ENCODE data around the gene RHOBTB3.

The RHOBTB3 gene

GRCh38 chr5:95791751-95792150 is 60.6 kb downstream of the RHOBTB3 start:
- no peak for TF ChIP-seq CTCF (conservative IDR thresholded peaks at IDR 0.05; ENCODE audit: low read length)
- TF ChIP-seq EZH2phosphoT487 (IDR thresholded peaks at IDR 0.05; ENCODE audit: borderline replicate concordance), result no peak
- Histone ChIP-seq H3K36me3 (ENCODE audit: insufficient read depth, low read length) (peaks cover 71% of the 10 kb centered on the region; the same call in 1 of the 2 replicates), H2AFZ (ENCODE audit: low read length) (no peak overlapping the region)

GRCh38 chr5:95794070-95794516 is 63.0 kb downstream of the RHOBTB3 start:
- H3K9me3 ChIP-seq (ENCODE audit: insufficient read depth, low read depth, low read length), result no peaks in the 10 kb centered on the region
- no peaks in the 10 kb centered on the region for H3K27me3 ChIP-seq (ENCODE audit: insufficient read depth, low read length, poor library complexity, severe bottlenecking)
- no peaks in the 10 kb centered on the region for H3K4me1 ChIP-seq (ENCODE audit: insufficient read depth, low read length, poor library complexity, severe bottlenecking)
- no peak overlapping the region for H3K4me2 ChIP-seq (ENCODE audit: low read depth, low read length, poor library complexity, severe bottlenecking)
- peaks cover 58% of the 10 kb centered on the region; the same call in 1 of the 2 replicates for H3K36me3 ChIP-seq (ENCODE audit: insufficient read depth, low read length)
- no peaks in the 10 kb centered on the region for H3K79me2 ChIP-seq (ENCODE audit: insufficient read depth, low read length)
- no peaks in the 10 kb centered on the region for H3K9me2 ChIP-seq (replicated peaks; ENCODE audit: low read depth, low read length)
- TF ChIP-seq CTCF (conservative IDR thresholded peaks at IDR 0.05; ENCODE audit: low read length), result no peak
- TF ChIP-seq EZH2phosphoT487 (IDR thresholded peaks at IDR 0.05; ENCODE audit: borderline replicate concordance), result no peak
- no peak overlapping the region for H2AFZ ChIP-seq (ENCODE audit: low read length)
- H3K4me3 ChIP-seq (ENCODE audit: low read length, poor library complexity, severe bottlenecking), result no peak overlapping the region
- 0 out of 2 replicates have a peak, but pooled peaks cover 3% of the 10 kb centered on the region for H3F3A ChIP-seq (ENCODE audit: low read depth)
- H4K20me1 ChIP-seq (ENCODE audit: insufficient read depth, low read length, poor library complexity, severe bottlenecking), result no peaks in the 10 kb centered on the region
- no peak overlapping the region for H3K9ac ChIP-seq (ENCODE audit: low read depth, low read length, poor library complexity, severe bottlenecking)

More at GRCh38 chr5:95791751-95792150, 60.6 kb downstream of the RHOBTB3 start:
- Histone ChIP-seq H3K27me3 (ENCODE audit: insufficient read depth, low read length, poor library complexity, severe bottlenecking) (no peaks in the 10 kb centered on the region), H3F3A (ENCODE audit: low read depth) (0 out of 2 replicates have a peak, but pooled peaks cover 3% of the 10 kb centered on the region), H3K9ac (ENCODE audit: low read depth, low read length, poor library complexity, severe bottlenecking) (no peak overlapping the region), H3K79me2 (ENCODE audit: insufficient read depth, low read length) (no peaks in the 10 kb centered on the region), H3K9me3 (ENCODE audit: insufficient read depth, low read depth, low read length) (no peaks in the 10 kb centered on the region), H4K20me1 (ENCODE audit: insufficient read depth, low read length, poor library complexity, severe bottlenecking) (no peaks in the 10 kb centered on the region), H3K4me2 (ENCODE audit: low read depth, low read length, poor library complexity, severe bottlenecking) (no peak overlapping the region), H3K4me3 (ENCODE audit: low read length, poor library complexity, severe bottlenecking) (no peak overlapping the region), H3K4me1 (ENCODE audit: insufficient read depth, low read length, poor library complexity, severe bottlenecking) (no peaks in the 10 kb centered on the region), H3K9me2 (replicated peaks; ENCODE audit: low read depth, low read length) (no peaks in the 10 kb centered on the region)

GRCh38 chr5:95797301-95797700 is 66.2 kb downstream of the RHOBTB3 start:
- TF ChIP-seq EZH2phosphoT487 (IDR thresholded peaks at IDR 0.05; ENCODE audit: borderline replicate concordance) (no peak), CTCF (conservative IDR thresholded peaks at IDR 0.05; ENCODE audit: low read length) (no peak)
- H3K36me3 ChIP-seq (ENCODE audit: insufficient read depth, low read length), result peaks cover 33% of the 10 kb centered on the region; the same call in 1 of the 2 replicates
- H3K9ac ChIP-seq (ENCODE audit: low read depth, low read length, poor library complexity, severe bottlenecking), result no peak overlapping the region
- H3K4me2 ChIP-seq (ENCODE audit: low read depth, low read length, poor library complexity, severe bottlenecking), result no peak overlapping the region
- H3K9me3 ChIP-seq (ENCODE audit: insufficient read depth, low read depth, low read length), result no peaks in the 10 kb centered on the region
- H2AFZ ChIP-seq (ENCODE audit: low read length), result no peak overlapping the region
- H3F3A ChIP-seq (ENCODE audit: low read depth), result 0 out of 2 replicates have a peak, but pooled peaks cover 3% of the 10 kb centered on the region
- no peaks in the 10 kb centered on the region for H3K27me3 ChIP-seq (ENCODE audit: insufficient read depth, low read length, poor library complexity, severe bottlenecking)
- H3K79me2 ChIP-seq (ENCODE audit: insufficient read depth, low read length), result no peaks in the 10 kb centered on the region
- peaks cover 13% of the 10 kb centered on the region for H3K4me1 ChIP-seq (ENCODE audit: insufficient read depth, low read length, poor library complexity, severe bottlenecking)
- H4K20me1 ChIP-seq (ENCODE audit: insufficient read depth, low read length, poor library complexity, severe bottlenecking), result no peaks in the 10 kb centered on the region
- no peak overlapping the region for H3K4me3 ChIP-seq (ENCODE audit: low read length, poor library complexity, severe bottlenecking)
- H3K9me2 ChIP-seq (replicated peaks; ENCODE audit: low read depth, low read length), result no peaks in the 10 kb centered on the region
